OCI-LY3 (cell line): ENCODE results near the gene WDR38.

Experiments
- H2AFZ ChIP-seq: fragments of 200-600, 300-600 bp; shearing (Covaris generic); 2 replicates; pipeline ENCODE4 v1.6.0; 2014; ENCODE audit warnings: antibody characterized with exemption, low read depth, low read length
- H3K27ac ChIP-seq: fragments of 200-600, 300-600 bp; sonication (generic); 2 replicates; pipeline ENCODE4 v1.5.1; 2014; ENCODE audit warnings: mild to moderate bottlenecking, low read length, moderate library complexity, mixed read lengths
- H3K27me3 ChIP-seq: fragments of 200-600, 300-600 bp; sonication (generic); 2 replicates; pipeline ENCODE4 v1.6.1; 2014; ENCODE audit warnings: low read depth, low read length, mixed read lengths
- H3K36me3 ChIP-seq: fragments of 200-600, 300-600 bp; sonication (generic); replicated peaks from 2 replicates; pipeline ENCODE3; 2014; ENCODE audit warnings: low read depth, low read length, mixed read lengths
- H3K4me1 ChIP-seq: fragments of 300-600, 200-600 bp; sonication (generic); 2 replicates; pipeline ENCODE4 v1.6.1; 2014; ENCODE audit warnings: low read length, mixed read lengths
- H3K4me2 ChIP-seq: fragments of 200-600, 300-600 bp; sonication (generic); 2 replicates; pipeline ENCODE4 v1.6.1; 2014; ENCODE audit warnings: low read length, mixed read lengths
- H3K4me3 ChIP-seq: fragments of 300-600, 200-600 bp; sonication (generic); 2 replicates; pipeline ENCODE4 v1.5.1; 2014; ENCODE audit warnings: antibody characterized with exemption, mild to moderate bottlenecking, low read length, moderate library complexity
- H3K79me2 ChIP-seq: fragments of 300-600, 200-600 bp; shearing (Covaris generic); 2 replicates; pipeline ENCODE4 v1.6.1; 2014; ENCODE audit warnings: mild to moderate bottlenecking, low read length, mixed read lengths
- H3K9ac ChIP-seq: fragments of 300-600, 200-600 bp; shearing (Covaris generic); 2 replicates; pipeline ENCODE4 v1.6.0; 2014; ENCODE audit warnings: mild to moderate bottlenecking, low read length, moderate library complexity
- H3K9me3 ChIP-seq: fragments of 200-600, 300-600 bp; shearing (Covaris generic); 2 replicates; pipeline ENCODE4 v1.6.1; 2014; ENCODE audit warnings: low read length, mixed read lengths; ENCODE audit not compliant: insufficient read depth
- H4K20me1 ChIP-seq: fragments of 200-600, 300-600 bp; sonication (generic); 2 replicates; pipeline ENCODE4 v1.6.1; 2016; ENCODE audit warnings: low read length, mixed read lengths; ENCODE audit not compliant: insufficient read depth
- EZH2phosphoT487 ChIP-seq: fragments of 200-600 bp; shearing (Covaris generic); IDR thresholded peaks from 2 replicates; pipeline ENCODE4 v1.6.1; 2018; ENCODE audit warnings: antibody characterized with exemption, mixed run types, low read depth
- TF ChIP-seq, protein P1 (sequence below): fragments of 200-600, 300-600 bp; sonication (generic); IDR thresholded peaks from 2 replicates; pipeline ENCODE4 v1.5.1; 2014; ENCODE audit warnings: antibody characterized with exemption, low read length, low read depth

The WDR38 gene

DNA sequence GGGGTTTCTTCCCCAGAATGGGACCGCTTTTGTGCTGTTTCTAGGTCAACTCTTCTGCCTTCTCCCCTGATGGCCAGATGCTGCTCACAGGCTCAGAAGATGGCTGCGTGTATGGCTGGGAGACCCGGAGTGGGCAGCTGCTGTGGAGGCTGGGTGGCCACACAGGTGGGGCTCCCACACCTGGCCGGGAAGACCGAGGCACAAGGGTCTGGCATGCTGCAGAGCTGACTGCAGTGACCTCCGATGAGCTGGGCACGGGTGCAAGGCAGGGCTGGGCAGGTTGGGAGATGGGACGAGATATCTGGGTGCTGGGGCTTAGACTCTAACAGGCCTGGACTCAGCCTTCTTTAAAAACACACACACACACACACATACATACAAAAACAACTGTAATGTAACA, 901 bp downstream of the WDR38 start:
- Histone ChIP-seq H3K36me3 (peaks cover 28% of the 10 kb centered on the region), H2AFZ (no peak overlapping the region), H4K20me1 (peaks cover 40% of the 10 kb centered on the region), H3K79me2 (peaks cover 10% of the 10 kb centered on the region), H3K9ac (no peak overlapping the region), H3K4me1 (peaks cover 12% of the 10 kb centered on the region), H3K9me3 (no peaks in the 10 kb centered on the region), H3K4me3 (no peak overlapping the region), H3K27me3 (no peaks in the 10 kb centered on the region), H3K4me2 (no peak overlapping the region), H3K27ac (no peak overlapping the region)
- TF ChIP-seq, protein P1, sequence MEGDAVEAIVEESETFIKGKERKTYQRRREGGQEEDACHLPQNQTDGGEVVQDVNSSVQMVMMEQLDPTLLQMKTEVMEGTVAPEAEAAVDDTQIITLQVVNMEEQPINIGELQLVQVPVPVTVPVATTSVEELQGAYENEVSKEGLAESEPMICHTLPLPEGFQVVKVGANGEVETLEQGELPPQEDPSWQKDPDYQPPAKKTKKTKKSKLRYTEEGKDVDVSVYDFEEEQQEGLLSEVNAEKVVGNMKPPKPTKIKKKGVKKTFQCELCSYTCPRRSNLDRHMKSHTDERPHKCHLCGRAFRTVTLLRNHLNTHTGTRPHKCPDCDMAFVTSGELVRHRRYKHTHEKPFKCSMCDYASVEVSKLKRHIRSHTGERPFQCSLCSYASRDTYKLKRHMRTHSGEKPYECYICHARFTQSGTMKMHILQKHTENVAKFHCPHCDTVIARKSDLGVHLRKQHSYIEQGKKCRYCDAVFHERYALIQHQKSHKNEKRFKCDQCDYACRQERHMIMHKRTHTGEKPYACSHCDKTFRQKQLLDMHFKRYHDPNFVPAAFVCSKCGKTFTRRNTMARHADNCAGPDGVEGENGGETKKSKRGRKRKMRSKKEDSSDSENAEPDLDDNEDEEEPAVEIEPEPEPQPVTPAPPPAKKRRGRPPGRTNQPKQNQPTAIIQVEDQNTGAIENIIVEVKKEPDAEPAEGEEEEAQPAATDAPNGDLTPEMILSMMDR, result no peak
- no peak for TF ChIP-seq EZH2phosphoT487

DNA sequence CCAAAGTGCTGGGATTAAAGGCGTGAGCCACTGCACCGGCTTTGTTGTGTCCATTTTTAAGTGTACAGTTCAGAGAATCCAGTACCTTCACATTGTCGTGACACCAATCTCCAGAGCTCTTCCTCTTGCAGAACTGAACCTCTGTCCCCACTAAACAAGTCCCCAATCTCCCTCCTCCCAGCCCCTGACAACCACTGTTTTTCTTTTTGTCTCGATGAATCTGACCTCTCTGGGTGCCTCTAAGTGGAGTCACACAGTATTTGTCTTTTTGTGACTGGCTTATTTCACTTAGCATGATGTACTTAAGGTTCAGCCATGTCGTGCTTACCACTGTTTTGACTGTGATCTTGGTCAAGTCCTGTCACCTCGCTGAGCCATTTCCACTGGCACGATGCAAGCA, 1.6 kb downstream of the WDR38 start:
- no peaks in the 10 kb centered on the region for H3K9me3 ChIP-seq
- H3K4me1 ChIP-seq, result peaks cover 19% of the 10 kb centered on the region
- peaks cover 17% of the 10 kb centered on the region for H3K79me2 ChIP-seq
- no peak overlapping the region for H3K4me3 ChIP-seq
- H3K9ac ChIP-seq, result no peak overlapping the region
- TF ChIP-seq EZH2phosphoT487, result no peak
- TF ChIP-seq, protein P1, result no peak
- H3K27ac ChIP-seq, result no peak overlapping the region
- H2AFZ ChIP-seq, result no peak overlapping the region
- H3K4me2 ChIP-seq, result no peak overlapping the region
- H3K27me3 ChIP-seq, result no peaks in the 10 kb centered on the region
- H3K36me3 ChIP-seq, result peaks cover 35% of the 10 kb centered on the region
- H4K20me1 ChIP-seq, result peaks cover 47% of the 10 kb centered on the region

DNA sequence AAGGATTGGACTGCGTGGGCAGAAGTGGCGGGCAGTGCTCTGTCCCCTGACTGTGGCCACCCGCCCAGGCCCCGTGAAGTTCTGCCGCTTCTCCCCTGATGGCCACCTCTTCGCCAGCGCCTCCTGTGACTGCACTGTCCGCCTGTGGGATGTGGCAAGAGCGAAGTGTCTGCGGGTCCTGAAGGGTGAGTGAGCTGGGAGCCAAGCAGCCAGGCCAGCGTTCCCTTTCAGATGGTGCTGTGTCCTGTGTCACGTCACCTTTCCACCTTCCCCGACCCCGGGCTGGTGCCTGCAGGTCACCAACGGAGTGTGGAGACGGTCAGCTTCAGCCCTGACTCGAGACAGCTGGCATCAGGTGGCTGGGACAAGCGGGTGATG, 2.3 kb downstream of the WDR38 start:
- no peak overlapping the region for H3K4me3 ChIP-seq
- no peaks in the 10 kb centered on the region for H3K9me3 ChIP-seq
- peaks cover 42% of the 10 kb centered on the region for H3K36me3 ChIP-seq
- no peak overlapping the region for H3K27ac ChIP-seq
- no peak overlapping the region for H3K4me2 ChIP-seq
- TF ChIP-seq, protein P1, result no peak
- no peak for TF ChIP-seq EZH2phosphoT487
- peaks cover 26% of the 10 kb centered on the region for H3K4me1 ChIP-seq
- peaks cover 54% of the 10 kb centered on the region for H4K20me1 ChIP-seq
- H3K9ac ChIP-seq, result no peak overlapping the region
- no peaks in the 10 kb centered on the region for H3K27me3 ChIP-seq
- H3K79me2 ChIP-seq, result peaks cover 24% of the 10 kb centered on the region
- no peak overlapping the region for H2AFZ ChIP-seq

DNA sequence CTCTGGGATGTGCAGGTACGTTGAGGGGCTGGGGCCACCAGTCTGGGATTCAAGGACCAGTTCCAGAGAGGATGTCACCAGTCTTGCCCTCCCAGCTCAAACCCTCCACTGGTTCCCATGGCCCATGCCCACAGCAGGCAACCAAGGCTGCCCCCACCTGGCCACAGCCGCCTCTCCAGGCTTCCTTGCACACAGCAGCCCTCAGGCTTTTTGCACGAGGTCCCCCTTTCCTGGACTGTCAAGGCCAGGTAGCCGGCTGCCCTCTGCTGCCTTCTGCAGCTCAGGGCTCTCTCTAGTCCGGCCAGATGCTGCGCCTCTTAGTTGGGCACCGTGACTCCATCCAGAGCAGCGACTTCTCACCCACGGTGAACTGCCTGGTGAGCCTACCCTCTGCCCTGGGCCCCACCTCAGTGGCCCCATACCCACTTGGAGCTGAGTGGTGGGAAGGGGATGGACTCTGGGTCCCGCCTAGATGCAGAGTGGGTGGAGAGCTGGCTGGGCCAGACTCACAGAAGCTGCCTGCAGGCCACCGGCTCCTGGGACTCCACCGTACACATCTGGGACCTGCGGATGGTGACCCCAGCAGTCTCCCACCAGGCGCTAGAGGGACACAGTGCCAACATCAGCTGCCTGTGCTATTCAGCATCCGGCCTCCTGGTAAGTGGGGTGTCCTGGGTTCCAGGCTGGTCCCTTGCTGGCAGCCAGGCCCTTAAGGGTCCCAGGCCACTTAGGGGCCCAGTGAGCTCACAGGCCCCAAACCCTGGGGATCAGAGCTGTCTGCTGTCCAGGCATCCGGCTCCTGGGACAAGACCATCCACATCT, 2.9 kb downstream of the WDR38 start:
- no peaks in the 10 kb centered on the region for H3K27me3 ChIP-seq
- no peak overlapping the region for H3K27ac ChIP-seq
- no peak overlapping the region for H3K4me3 ChIP-seq

More for the DNA sequence above, 2.9 kb downstream of the WDR38 start:
- peaks cover 60% of the 10 kb centered on the region for H4K20me1 ChIP-seq
- no peak overlapping the region for H2AFZ ChIP-seq
- peaks cover 29% of the 10 kb centered on the region for H3K4me1 ChIP-seq
- peaks cover 48% of the 10 kb centered on the region for H3K36me3 ChIP-seq
- H3K79me2 ChIP-seq, result peaks cover 30% of the 10 kb centered on the region
- no peak for TF ChIP-seq EZH2phosphoT487
- TF ChIP-seq, protein P1, result peak; percentile 52
- no peak overlapping the region for H3K4me2 ChIP-seq
- H3K9me3 ChIP-seq, result no peaks in the 10 kb centered on the region
- H3K9ac ChIP-seq, result no peak overlapping the region
